ENCODE results near the gene DUSP28. TPM values are rescaled to one million over a fixed set of nuclear protein-coding genes. Genes with fewer than 3 reads are reported as not detected.
A peak's percentile ranks its signal among the peaks of the same experiment; 100 is the strongest.

The DUSP28 gene
- total RNA-seq, 6 experiments from 2014 or later: 3.1 to 5.0 (median 4.3) TPM

- Mint-ChIP-seq H3K4me3 (no peak overlapping the region), H3K27me3 (ENCODE audit: insufficient read depth) (peaks cover 2% of the 10 kb centered on the region; the same call in 1 of the 2 replicates), H3K4me1 (ENCODE audit: low read depth) (peaks cover 21% of the 10 kb centered on the region), H3K27ac (no peak overlapping the region), H3K36me3 (ENCODE audit: low read depth) (peaks cover 14% of the 10 kb centered on the region), H3K9me3 (0 out of 2 replicates have a peak, but pooled peaks cover 4% of the 10 kb centered on the region)
- no peak for DNase-seq
- no peak for TF ChIP-seq CTCF (IDR thresholded peaks at IDR 0.05)
Measured at GRCh38 chr2:240576436-240577205, 16.5 kb downstream of the DUSP28 start.

- TF ChIP-seq CTCF (IDR thresholded peaks at IDR 0.05): no peak
- Mint-ChIP-seq H3K27me3 (ENCODE audit: insufficient read depth) (peaks cover 3% of the 10 kb centered on the region), H3K36me3 (ENCODE audit: low read depth) (peaks cover 23% of the 10 kb centered on the region), H3K4me1 (ENCODE audit: low read depth) (peaks cover 30% of the 10 kb centered on the region), H3K27ac (no peak overlapping the region), H3K9me3 (0 out of 2 replicates have a peak, but pooled peaks cover 4% of the 10 kb centered on the region), H3K4me3 (no peak overlapping the region)
- DNase-seq: no peak
Measured at GRCh38 chr2:240577281-240578109, 17.3 kb downstream of the DUSP28 start.

- no peak overlapping the region for H3K4me3 Mint-ChIP-seq
- H3K36me3 Mint-ChIP-seq (ENCODE audit: low read depth): peaks cover 23% of the 10 kb centered on the region
- H3K27ac Mint-ChIP-seq: no peak overlapping the region
- TF ChIP-seq CTCF (IDR thresholded peaks at IDR 0.05): no peak
- DNase-seq: no peak
- 0 out of 2 replicates have a peak, but pooled peaks cover 4% of the 10 kb centered on the region for H3K9me3 Mint-ChIP-seq
- H3K27me3 Mint-ChIP-seq (ENCODE audit: insufficient read depth): peaks cover 3% of the 10 kb centered on the region
- H3K4me1 Mint-ChIP-seq (ENCODE audit: low read depth): peaks cover 36% of the 10 kb centered on the region
Measured at GRCh38 chr2:240578110-240578450, 17.9 kb downstream of the DUSP28 start.

GRCh38 chr2:240578488-240578887 is 18.3 kb downstream of the DUSP28 start:
- no peak for TF ChIP-seq CTCF (IDR thresholded peaks at IDR 0.05)
- no peak overlapping the region for H3K4me3 Mint-ChIP-seq
- no peak for DNase-seq
- H3K36me3 Mint-ChIP-seq (ENCODE audit: low read depth): peaks cover 23% of the 10 kb centered on the region
- H3K4me1 Mint-ChIP-seq (ENCODE audit: low read depth): peaks cover 40% of the 10 kb centered on the region
- H3K9me3 Mint-ChIP-seq: 0 out of 2 replicates have a peak, but pooled peaks cover 4% of the 10 kb centered on the region
- peak overlapping the region; percentile 61; the same call in 1 of the 2 replicates for H3K27ac Mint-ChIP-seq
- H3K27me3 Mint-ChIP-seq (ENCODE audit: insufficient read depth): peaks cover 3% of the 10 kb centered on the region

GRCh38 chr2:240579071-240579762 is 19.1 kb downstream of the DUSP28 start:
- 0 out of 2 replicates have a peak, but pooled peaks cover 4% of the 10 kb centered on the region for H3K9me3 Mint-ChIP-seq
- peak overlapping the region; percentile 87; the same call in 1 of the 2 replicates for H3K27ac Mint-ChIP-seq
- H3K4me3 Mint-ChIP-seq: 0 out of 2 replicates have a peak overlapping the region, but pooled peaks have one; percentile 46
- H3K27me3 Mint-ChIP-seq (ENCODE audit: insufficient read depth): peaks cover 3% of the 10 kb centered on the region
- peaks cover 43% of the 10 kb centered on the region for H3K4me1 Mint-ChIP-seq (ENCODE audit: low read depth)
- DNase-seq: no peak
- H3K36me3 Mint-ChIP-seq (ENCODE audit: low read depth): peaks cover 23% of the 10 kb centered on the region
- no peak for TF ChIP-seq CTCF (IDR thresholded peaks at IDR 0.05)

Measured in HFFc6 (cell line).